GM12801 (cell line): Measurements from ENCODE around the gene MCM10.

Experiments used
- CTCF ChIP-seq: IDR thresholded peaks from one replicate; pipeline ENCODE4 v1.5.1; 2011; ENCODE audit warnings: control low read depth; ENCODE audit not compliant: insufficient read length; ENCODE audit errors: extremely low read depth

MCM10 gene

GRCh38 chr10:13223241-13223640, 61.9 kb downstream of the MCM10 start:
- no peak for TF ChIP-seq CTCF

- no peak for TF ChIP-seq CTCF
Observed at GRCh38 chr10:13224210-13224995, 63.0 kb downstream of the MCM10 start.

GRCh38 chr10:13225601-13226000, 64.2 kb downstream of the MCM10 start:
- TF ChIP-seq CTCF, result no peak

GRCh38 chr10:13227031-13227430, 65.7 kb downstream of the MCM10 start:
- no peak for TF ChIP-seq CTCF

- TF ChIP-seq CTCF, result no peak
Observed at GRCh38 chr10:13231190-13231589, 69.8 kb downstream of the MCM10 start.

- no peak for TF ChIP-seq CTCF
Observed at GRCh38 chr10:13231808-13232207, 70.5 kb downstream of the MCM10 start.

GRCh38 chr10:13233358-13233757, 72.0 kb downstream of the MCM10 start:
- no peak for TF ChIP-seq CTCF

- TF ChIP-seq CTCF, result no peak
Observed at GRCh38 chr10:13234172-13234571, 72.8 kb downstream of the MCM10 start, which contains the start of gene UCMA. Gene UCMA, minus strand, starts transcription at chr10:13234374. Its CDS starts 116 bp downstream, at chr10:13234258.
